NCI-H2081 (cell line): ENCODE measurements around the gene CAMTA1.

Experiments used
- DNase-seq, 2 experiments: peaks; one replicate each; lab custom pipeline; 2025; lab: John Stamatoyannopoulos, UW

Gene CAMTA1

GRCh38 chr1:6979003-6979613 lies 193.9 kb downstream of the CAMTA1 start:
- DNase-seq: no peak

- no peak for DNase-seq
These were observed 196.3 kb downstream of the CAMTA1 start for GRCh38 chr1:6981595-6981994.

GRCh38 chr1:6982443-6982842 lies 197.2 kb downstream of the CAMTA1 start:
- DNase-seq: no peak

DNA sequence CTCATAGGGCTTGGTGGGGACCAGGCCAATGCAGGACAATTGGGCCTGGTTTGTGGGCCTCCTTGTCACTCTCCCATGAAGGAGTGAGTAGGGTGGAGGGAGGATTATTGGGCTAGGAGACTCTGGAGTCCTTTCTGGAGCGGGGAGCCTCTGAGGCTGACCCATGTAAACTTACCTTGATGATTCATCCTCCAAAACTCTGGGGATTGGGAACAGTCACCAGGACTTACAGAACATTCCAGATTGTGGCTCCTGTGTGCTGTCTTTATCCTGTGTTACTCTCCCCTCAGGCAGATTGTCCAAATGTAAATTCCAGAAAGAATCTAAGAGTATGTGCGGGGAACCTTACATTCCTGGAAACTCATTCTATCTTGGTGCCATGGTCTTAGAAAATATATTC lies 197.6 kb downstream of the CAMTA1 start:
- DNase-seq: no peak

GRCh38 chr1:6984536-6984935 lies 199.3 kb downstream of the CAMTA1 start:
- no peak for DNase-seq

- DNase-seq: no peak
These were observed 199.7 kb downstream of the CAMTA1 start for GRCh38 chr1:6984986-6985385.

DNA sequence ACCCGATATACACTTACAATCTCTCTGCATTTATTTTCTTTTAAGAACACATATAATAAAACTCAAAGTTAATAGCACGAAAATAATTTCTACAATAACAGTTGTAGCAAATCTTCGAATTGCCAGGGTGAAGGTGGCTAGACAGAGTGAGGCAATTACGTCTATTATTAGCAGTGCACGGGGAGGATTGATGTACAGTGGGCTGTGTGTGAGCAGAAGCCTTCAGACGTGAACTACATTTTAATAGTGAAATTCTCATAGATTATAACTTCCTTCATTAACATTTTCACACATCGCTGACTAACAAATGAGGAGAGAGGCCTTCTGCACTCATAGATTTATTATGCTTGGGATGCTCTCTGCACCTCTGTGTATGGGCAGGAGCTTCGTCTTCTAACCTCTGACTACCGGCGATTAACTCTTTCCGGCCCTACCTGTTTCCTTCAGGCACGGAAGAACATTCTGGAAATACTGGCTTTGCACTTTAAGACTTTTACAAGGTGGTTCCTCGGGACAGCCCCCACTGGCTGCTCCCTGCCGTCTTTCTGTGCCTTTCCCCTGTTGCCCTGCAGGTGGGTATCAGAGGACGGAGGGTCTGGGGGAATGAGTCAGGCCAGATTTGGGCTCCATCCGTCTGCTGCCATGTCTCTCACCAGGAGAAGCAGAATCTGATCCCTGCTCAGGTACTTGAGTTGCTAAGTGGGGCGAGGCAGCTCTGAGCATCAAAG lies 200.5 kb downstream of the CAMTA1 start:
- DNase-seq: no peak

- DNase-seq: no peak
These were observed 201.0 kb downstream of the CAMTA1 start for GRCh38 chr1:6986281-6986680.

GRCh38 chr1:6987940-6988339 lies 202.7 kb downstream of the CAMTA1 start:
- DNase-seq: no peak

- DNase-seq: no peak
These were observed 203.5 kb downstream of the CAMTA1 start for GRCh38 chr1:6988796-6989195.

- no peak for DNase-seq
These were observed 204.2 kb downstream of the CAMTA1 start for GRCh38 chr1:6989212-6990159.

DNA sequence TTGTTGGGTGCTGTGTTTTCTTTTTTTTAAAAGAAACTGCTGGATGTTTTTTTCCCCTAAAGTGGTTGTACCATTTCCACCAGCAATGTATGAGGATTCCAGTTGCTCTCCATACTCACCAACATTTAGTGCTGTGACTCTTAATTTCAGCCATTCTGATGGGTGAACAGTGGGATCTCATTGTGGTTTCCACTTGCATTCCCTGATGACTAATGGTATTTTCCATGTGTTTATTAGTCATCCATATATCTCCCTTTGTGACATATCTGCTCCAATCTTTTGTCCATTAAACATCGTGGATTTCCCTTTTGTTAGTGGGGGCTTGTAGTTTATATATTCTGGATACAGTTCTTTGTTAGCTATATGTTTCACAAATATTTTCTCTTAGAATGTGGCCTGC lies 206.0 kb downstream of the CAMTA1 start:
- DNase-seq: no peak

GRCh38 chr1:6995789-6996188 lies 210.5 kb downstream of the CAMTA1 start:
- no peak for DNase-seq

DNA sequence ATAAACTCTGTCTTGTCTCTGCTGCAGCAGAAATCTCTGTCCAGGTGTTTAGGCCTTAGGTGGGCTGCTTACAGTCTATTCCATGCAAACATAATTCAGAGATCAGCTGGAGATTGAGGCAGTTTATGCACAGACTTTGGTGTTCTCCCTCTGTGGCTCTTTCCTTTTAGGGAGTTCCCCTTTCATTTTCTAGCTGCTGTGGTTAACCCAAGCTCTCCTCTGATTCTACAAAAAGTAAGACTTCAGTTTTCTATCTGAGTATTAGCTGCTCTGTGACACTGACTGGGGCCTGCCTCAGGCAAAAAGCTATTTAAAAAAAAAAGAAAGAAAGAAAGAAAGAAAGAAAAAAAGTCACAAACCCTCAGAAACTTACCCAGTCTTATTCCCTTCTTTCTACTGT lies 211.1 kb downstream of the CAMTA1 start:
- no peak for DNase-seq

DNA sequence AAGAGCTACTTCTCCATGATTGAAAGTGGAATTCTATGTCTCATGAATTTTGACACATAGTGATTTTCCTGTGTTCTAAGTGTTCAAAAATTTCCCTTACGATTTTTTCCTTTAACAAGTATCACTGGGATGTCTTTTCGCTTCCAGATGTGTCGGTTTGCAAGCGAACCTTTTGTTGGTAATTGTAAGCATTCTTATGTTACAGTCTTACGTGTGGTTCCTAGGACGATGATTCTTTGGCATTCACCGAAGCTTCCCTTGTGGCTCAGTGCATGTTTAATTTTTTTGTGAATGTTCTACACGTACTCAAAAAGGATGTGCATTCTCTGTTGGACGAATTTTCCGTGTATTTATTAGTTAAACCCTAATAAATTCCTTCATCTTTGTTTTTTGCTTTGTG lies 211.6 kb downstream of the CAMTA1 start:
- DNase-seq: no peak

GRCh38 chr1:6998267-6998666 lies 213.0 kb downstream of the CAMTA1 start:
- DNase-seq: no peak

DNA sequence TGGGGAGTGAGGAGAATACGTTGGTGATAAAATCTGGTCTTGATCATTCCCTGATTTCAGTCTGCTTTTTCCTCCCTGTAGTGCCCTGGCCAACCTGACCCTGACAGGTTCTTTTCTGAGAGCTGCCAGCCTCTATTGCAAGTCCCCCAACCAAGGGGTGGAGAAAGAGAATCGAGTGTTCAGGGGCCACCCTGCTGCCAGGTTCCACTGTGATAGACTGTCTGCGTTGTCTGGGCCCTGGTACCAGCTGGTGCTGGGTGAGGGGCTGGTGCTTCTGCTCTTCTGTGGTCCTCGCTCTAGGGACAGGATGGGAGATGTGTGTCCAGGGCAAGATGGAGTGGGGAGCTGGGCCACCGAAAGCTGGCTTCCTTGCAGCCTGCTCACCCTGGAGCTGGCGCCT lies 214.6 kb downstream of the CAMTA1 start:
- no peak for DNase-seq

DNA sequence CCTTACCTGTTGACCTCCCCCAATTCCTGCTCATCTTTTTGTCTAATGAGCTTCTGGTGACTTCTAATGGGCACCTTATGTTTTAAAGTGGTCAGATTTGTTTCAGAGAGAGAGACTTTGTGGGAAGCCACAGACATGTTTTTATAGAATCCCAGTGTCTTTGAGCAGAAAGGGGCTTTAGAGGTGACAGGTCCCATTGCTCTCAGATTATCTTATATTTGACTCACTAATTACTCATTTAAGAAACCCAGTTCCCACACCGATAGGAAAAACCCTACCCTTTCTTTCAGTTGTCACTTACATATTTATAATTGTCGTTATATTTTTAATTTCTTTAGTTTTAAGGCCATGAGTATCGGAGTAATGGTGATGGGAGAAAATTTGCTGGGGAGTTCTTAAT lies 215.5 kb downstream of the CAMTA1 start:
- DNase-seq: no peak

DNA sequence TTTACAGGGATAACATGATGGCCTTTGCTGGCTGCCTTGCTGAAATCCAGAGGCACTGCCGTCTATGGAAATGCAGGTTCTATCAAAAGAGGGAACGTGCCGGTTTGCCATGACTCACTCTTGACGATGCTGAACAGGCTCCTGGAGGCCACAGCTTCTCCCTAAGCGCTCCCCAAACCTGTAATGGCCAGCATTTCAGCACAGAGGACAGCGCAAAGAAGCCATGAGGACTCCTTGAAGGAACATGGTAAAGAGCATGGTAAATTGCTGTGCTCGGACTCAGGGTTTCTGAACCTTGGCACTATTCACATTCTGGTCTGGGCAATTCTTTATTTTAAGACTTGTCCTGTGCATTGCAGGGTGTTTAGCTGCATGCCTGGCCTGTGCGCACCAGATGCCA lies 217.5 kb downstream of the CAMTA1 start:
- no peak for DNase-seq

- no peak for DNase-seq
These were observed 218.4 kb downstream of the CAMTA1 start for GRCh38 chr1:7003676-7004075.

- DNase-seq: no peak
These were observed 218.9 kb downstream of the CAMTA1 start for GRCh38 chr1:7004181-7004580.

- no peak for DNase-seq
These were observed 220.5 kb downstream of the CAMTA1 start for GRCh38 chr1:7005762-7006161.
